IPS-15b (cell line): ENCODE data around the gene DSG3.

Experiments
- H3K27me3 ChIP-seq: one replicate; pipeline ENCODE4 v1.6.1; 2013; ENCODE audit warnings: low read length; ENCODE audit not compliant: control insufficient read depth, insufficient read depth
- H3K36me3 ChIP-seq: one replicate; pipeline ENCODE4 v1.6.1; 2013; ENCODE audit warnings: low read length; ENCODE audit not compliant: control insufficient read depth, insufficient read depth
- H3K4me1 ChIP-seq: one replicate; pipeline ENCODE4 v1.6.1; 2013; ENCODE audit warnings: mild to moderate bottlenecking, low read length; ENCODE audit not compliant: control insufficient read depth, insufficient read depth
- H3K4me3 ChIP-seq: one replicate; pipeline ENCODE4 v1.5.1; 2013; ENCODE audit warnings: low read depth, low read length
- H3K9ac ChIP-seq: one replicate; pipeline ENCODE4 v1.6.1; 2013; ENCODE audit warnings: low read depth, mild to moderate bottlenecking, low read length
- H3K9me3 ChIP-seq: one replicate; pipeline ENCODE4 v1.6.1; 2013; ENCODE audit warnings: mild to moderate bottlenecking, low read length; ENCODE audit not compliant: control insufficient read depth, insufficient read depth

DSG3 gene

GRCh38 chr18:31417850-31418249 lies 29.7 kb upstream of the DSG3 start:
- no peaks in the 10 kb centered on the region for H3K36me3 ChIP-seq

GRCh38 chr18:31419457-31419932 lies 28.0 kb upstream of the DSG3 start:
- Histone ChIP-seq H3K9ac (no peak overlapping the region), H3K36me3 (no peaks in the 10 kb centered on the region), H3K4me1 (no peaks in the 10 kb centered on the region), H3K9me3 (no peaks in the 10 kb centered on the region), H3K4me3 (no peak overlapping the region), H3K27me3 (no peaks in the 10 kb centered on the region)

More at GRCh38 chr18:31417850-31418249, 29.7 kb upstream of the DSG3 start:
- Histone ChIP-seq H3K4me1 (no peaks in the 10 kb centered on the region), H3K27me3 (no peaks in the 10 kb centered on the region), H3K9me3 (no peaks in the 10 kb centered on the region), H3K9ac (no peak overlapping the region), H3K4me3 (no peak overlapping the region)

- no peak overlapping the region for H3K9ac ChIP-seq
- H3K4me1 ChIP-seq: no peaks in the 10 kb centered on the region
- H3K4me3 ChIP-seq: no peak overlapping the region
- H3K9me3 ChIP-seq: no peaks in the 10 kb centered on the region
- no peaks in the 10 kb centered on the region for H3K36me3 ChIP-seq
- no peaks in the 10 kb centered on the region for H3K27me3 ChIP-seq
Observed at GRCh38 chr18:31420032-31420431, 27.5 kb upstream of the DSG3 start.

GRCh38 chr18:31420524-31420923 lies 27.0 kb upstream of the DSG3 start:
- Histone ChIP-seq H3K4me1 (no peaks in the 10 kb centered on the region), H3K27me3 (no peaks in the 10 kb centered on the region), H3K9ac (no peak overlapping the region), H3K36me3 (no peaks in the 10 kb centered on the region), H3K4me3 (no peak overlapping the region), H3K9me3 (no peaks in the 10 kb centered on the region)

GRCh38 chr18:31424383-31424988 lies 23.1 kb upstream of the DSG3 start:
- no peak overlapping the region for H3K9ac ChIP-seq
- H3K27me3 ChIP-seq: no peaks in the 10 kb centered on the region
- no peaks in the 10 kb centered on the region for H3K4me1 ChIP-seq
- H3K4me3 ChIP-seq: no peak overlapping the region
- no peaks in the 10 kb centered on the region for H3K36me3 ChIP-seq
- H3K9me3 ChIP-seq: no peaks in the 10 kb centered on the region

- no peaks in the 10 kb centered on the region for H3K9me3 ChIP-seq
- no peaks in the 10 kb centered on the region for H3K27me3 ChIP-seq
- H3K4me3 ChIP-seq: no peak overlapping the region
- H3K9ac ChIP-seq: no peak overlapping the region
- no peaks in the 10 kb centered on the region for H3K36me3 ChIP-seq
- H3K4me1 ChIP-seq: peaks cover 5% of the 10 kb centered on the region
Observed at GRCh38 chr18:31426021-31426420, 21.5 kb upstream of the DSG3 start.

GRCh38 chr18:31426871-31427406 lies 20.6 kb upstream of the DSG3 start:
- H3K4me1 ChIP-seq: peaks cover 5% of the 10 kb centered on the region
- H3K36me3 ChIP-seq: no peaks in the 10 kb centered on the region
- H3K27me3 ChIP-seq: no peaks in the 10 kb centered on the region
- no peak overlapping the region for H3K9ac ChIP-seq
- no peak overlapping the region for H3K4me3 ChIP-seq
- no peaks in the 10 kb centered on the region for H3K9me3 ChIP-seq

- no peaks in the 10 kb centered on the region for H3K36me3 ChIP-seq
- no peaks in the 10 kb centered on the region for H3K9me3 ChIP-seq
Observed at GRCh38 chr18:31428211-31428610, 19.3 kb upstream of the DSG3 start.

GRCh38 chr18:31429623-31430022 lies 17.9 kb upstream of the DSG3 start:
- no peaks in the 10 kb centered on the region for H3K36me3 ChIP-seq
- H3K9ac ChIP-seq: no peak overlapping the region
- H3K9me3 ChIP-seq: no peaks in the 10 kb centered on the region
- H3K4me1 ChIP-seq: peaks cover 5% of the 10 kb centered on the region
- H3K4me3 ChIP-seq: no peak overlapping the region
- H3K27me3 ChIP-seq: no peaks in the 10 kb centered on the region

More at GRCh38 chr18:31428211-31428610, 19.3 kb upstream of the DSG3 start:
- H3K4me1 ChIP-seq: peaks cover 5% of the 10 kb centered on the region
- H3K27me3 ChIP-seq: no peaks in the 10 kb centered on the region
- no peak overlapping the region for H3K9ac ChIP-seq
- H3K4me3 ChIP-seq: no peak overlapping the region

- H3K9me3 ChIP-seq: no peaks in the 10 kb centered on the region
Observed at GRCh38 chr18:31430072-31430471, 17.5 kb upstream of the DSG3 start.

GRCh38 chr18:31430554-31430953 lies 17.0 kb upstream of the DSG3 start:
- H3K9ac ChIP-seq: no peak overlapping the region
- no peaks in the 10 kb centered on the region for H3K27me3 ChIP-seq
- no peaks in the 10 kb centered on the region for H3K36me3 ChIP-seq
- H3K4me3 ChIP-seq: no peak overlapping the region
- H3K9me3 ChIP-seq: no peaks in the 10 kb centered on the region
- H3K4me1 ChIP-seq: peaks cover 5% of the 10 kb centered on the region

More at GRCh38 chr18:31430072-31430471, 17.5 kb upstream of the DSG3 start:
- peaks cover 5% of the 10 kb centered on the region for H3K4me1 ChIP-seq
- H3K27me3 ChIP-seq: no peaks in the 10 kb centered on the region
- H3K9ac ChIP-seq: no peak overlapping the region
- no peaks in the 10 kb centered on the region for H3K36me3 ChIP-seq
- no peak overlapping the region for H3K4me3 ChIP-seq

- H3K9ac ChIP-seq: no peak overlapping the region
- no peak overlapping the region for H3K4me3 ChIP-seq
- H3K4me1 ChIP-seq: peaks cover 5% of the 10 kb centered on the region
- H3K9me3 ChIP-seq: no peaks in the 10 kb centered on the region
- H3K36me3 ChIP-seq: no peaks in the 10 kb centered on the region
- H3K27me3 ChIP-seq: no peaks in the 10 kb centered on the region
Observed at GRCh38 chr18:31432316-31432715, 15.2 kb upstream of the DSG3 start.
